HG02623 (cell line): ENCODE measurements around the gene BCKDK.
"Not testable (repeated sequence)": the region's sequence is repeated elsewhere in the genome, so short reads cannot be mapped to it uniquely, and the experiment has no call there.

Source experiments
- ATAC-seq: cut with Tn5 transposase; IDR thresholded peaks from one replicate; pipeline ENCODE4 v1.9.1; 2021; ENCODE audit warnings: moderate library complexity; ENCODE audit not compliant: unreplicated experiment

The BCKDK gene

GRCh38 chr16:31094424-31095120 is 13.6 kb upstream of the BCKDK start, which contains the start of gene VKORC1:
VKORC1 (minus strand) TSS chr16:31094797; CDS start chr16:31094729, 68 bp downstream.
- peak; percentile 75 for ATAC-seq

GRCh38 chr16:31099860-31100638 is 8.1 kb upstream of the BCKDK start:
- ATAC-seq = no peak

- not testable (repeated sequence) for ATAC-seq
These were observed 7.1 kb upstream of the BCKDK start for GRCh38 chr16:31100876-31101641.

GRCh38 chr16:31105677-31106213 is 2.4 kb upstream of the BCKDK start:
- no peak for ATAC-seq

GRCh38 chr16:31106509-31107464 is 1.4 kb upstream of the BCKDK start:
- no peak for ATAC-seq

- ATAC-seq = no peak
These were observed 720 bp upstream of the BCKDK start for GRCh38 chr16:31107465-31107867.

GRCh38 chr16:31108794-31109558 is 790 bp downstream of the BCKDK start:
- no peak for ATAC-seq

- no peak for ATAC-seq
These were observed 1.4 kb downstream of the BCKDK start for GRCh38 chr16:31109622-31110021.

GRCh38 chr16:31110106-31111034 is 2.2 kb downstream of the BCKDK start:
- no peak for ATAC-seq

- no peak for ATAC-seq
These were observed 3.8 kb downstream of the BCKDK start for GRCh38 chr16:31111881-31112466.

GRCh38 chr16:31112711-31113110 is 4.5 kb downstream of the BCKDK start:
- ATAC-seq = no peak

GRCh38 chr16:31113121-31114120 is 5.2 kb downstream of the BCKDK start:
- ATAC-seq = no peak

GRCh38 chr16:31114468-31114867 is 6.3 kb downstream of the BCKDK start:
- no peak for ATAC-seq

- peak; percentile 84 for ATAC-seq
These were observed 9.4 kb downstream of the BCKDK start, which contains the start of gene KAT8 for GRCh38 chr16:31117384-31118222. KAT8 (plus strand) TSS chr16:31117664; CDS start chr16:31117682, 18 bp downstream.
